GM23338 (cell line): ENCODE results near the gene SUN5. TPM values are rescaled to one million over a fixed set of nuclear protein-coding genes. Genes with fewer than 3 reads are reported as not detected.

Experiments
- ATAC-seq: fragments of 200-7000 bp; cut with Tn5 transposase; 3 replicates; pipeline ENCODE4 v1.9.1; 2020
- DNase-seq: peaks from one replicate; pipeline ENCODE4 v3.0.0-alpha.2; 2015; ENCODE audit warnings: low spot score
- H2AFZ ChIP-seq: fragments of 200-600 bp; sonication (generic); 2 replicates; pipeline ENCODE4 v1.8.0; 2016; ENCODE audit warnings: antibody characterized with exemption, mild to moderate bottlenecking, moderate library complexity
- H3F3A ChIP-seq: fragments of 200-600 bp; sonication (generic); replicated peaks from 2 replicates; pipeline ENCODE4 v1.8.0; 2017; ENCODE audit warnings: antibody characterized with exemption, mixed run types, low read depth
- H3K27ac ChIP-seq: fragments of 200-600 bp; sonication (generic); 2 replicates; pipeline ENCODE4 v1.6.1; 2016; ENCODE audit warnings: low read depth
- H3K27me3 ChIP-seq: fragments of 200-600 bp; sonication (generic); 2 replicates; pipeline ENCODE4 v1.8.0; 2016; ENCODE audit warnings: mild to moderate bottlenecking, mixed run types, moderate library complexity; ENCODE audit not compliant: insufficient read depth
- H3K36me3 ChIP-seq: fragments of 200-600 bp; sonication (generic); 2 replicates; pipeline ENCODE4 v1.8.0; 2016; ENCODE audit warnings: mild to moderate bottlenecking; ENCODE audit not compliant: insufficient read depth
- H3K4me1 ChIP-seq: fragments of 200-600 bp; sonication (generic); 2 replicates; pipeline ENCODE4 v1.8.0; 2016; ENCODE audit warnings: mild to moderate bottlenecking, moderate library complexity; ENCODE audit not compliant: insufficient read depth
- H3K4me2 ChIP-seq: fragments of 200-600 bp; sonication (generic); 2 replicates; pipeline ENCODE4 v1.7.1; 2017; ENCODE audit warnings: mixed run types
- H3K4me3 ChIP-seq: fragments of 200-600 bp; sonication (generic); 2 replicates; pipeline ENCODE4 v1.6.1; 2016; ENCODE audit warnings: mixed run types
- H3K79me2 ChIP-seq: fragments of 200-600 bp; sonication (generic); replicated peaks from 2 replicates; pipeline ENCODE4 v1.8.0; 2017; ENCODE audit warnings: mild to moderate bottlenecking; ENCODE audit not compliant: insufficient read depth
- H3K9me2 ChIP-seq: fragments of 200-600 bp; sonication (generic); 2 replicates; pipeline ENCODE4 v1.8.0; 2017; ENCODE audit not compliant: insufficient read depth
- H4K20me1 ChIP-seq: fragments of 200-600 bp; sonication (generic); replicated peaks from 2 replicates; pipeline ENCODE4 v1.8.0; 2017; ENCODE audit warnings: mild to moderate bottlenecking; ENCODE audit not compliant: insufficient read depth
- H3K27ac Mint-ChIP-seq: 2 replicates; pipeline ENCODE4 v1.8.0; 2020; ENCODE audit warnings: inconsistent platforms, mild to moderate bottlenecking, moderate library complexity, mixed read lengths
- H3K27me3 Mint-ChIP-seq: 3 replicates; pipeline ENCODE4 v1.8.0; 2022; ENCODE audit warnings: low read depth, mild to moderate bottlenecking, moderate library complexity, mixed read lengths, inconsistent platforms; ENCODE audit not compliant: insufficient read depth, poor library complexity
- H3K36me3 Mint-ChIP-seq: 3 replicates; pipeline ENCODE4 v1.8.0; 2021; ENCODE audit warnings: low read depth, mild to moderate bottlenecking, inconsistent platforms, moderate library complexity, mixed read lengths
- H3K4me1 Mint-ChIP-seq: 3 replicates; pipeline ENCODE4 v1.8.0; 2020; ENCODE audit warnings: mild to moderate bottlenecking, inconsistent platforms, mixed read lengths
- H3K4me3 Mint-ChIP-seq: 3 replicates; pipeline ENCODE4 v1.8.0; 2021; ENCODE audit warnings: moderate library complexity, mild to moderate bottlenecking, inconsistent platforms, mixed read lengths
- H3K9me3 Mint-ChIP-seq: 3 replicates; pipeline ENCODE4 v1.8.0; 2020; ENCODE audit warnings: moderate library complexity, mild to moderate bottlenecking, inconsistent platforms, mixed read lengths
- CREB1 ChIP-seq: fragments of 250-450 bp; sonication (Bioruptor Pico); IDR thresholded peaks from 2 replicates; pipeline ENCODE4 v1.5.0; 2020; ENCODE audit warnings: low read depth, mild to moderate bottlenecking, moderate library complexity
- CTCF ChIP-seq, 2 experiments: fragments of 200-600 bp in 1 of 2; sonication (generic) in 1 of 2; conservative IDR thresholded peaks; 2 replicates each; pipeline versions ENCODE4 v1.5.1 to v1.6.1; 2016 to 2017; ENCODE audit warnings: antibody characterized with exemption in 2 of 2, low read depth in 2 of 2, mild to moderate bottlenecking in 2 of 2, moderate library complexity in 1 of 2
- ETS1 ChIP-seq: IDR thresholded peaks from 2 replicates; pipeline ENCODE4 v1.6.1; 2016; ENCODE audit warnings: antibody characterized with exemption
- EZH2 ChIP-seq: fragments of 200-600 bp; sonication (generic); IDR thresholded peaks from one replicate; pipeline ENCODE4 v1.8.0; 2017; ENCODE audit warnings: antibody characterized with exemption, mild to moderate bottlenecking, low read depth; ENCODE audit not compliant: unreplicated experiment
- EZH2phosphoT487 ChIP-seq: fragments of 200-600 bp; sonication (generic); IDR thresholded peaks from one replicate; pipeline ENCODE4 v1.8.1; 2018; ENCODE audit warnings: antibody characterized with exemption; ENCODE audit not compliant: unreplicated experiment
- JUNB ChIP-seq: IDR thresholded peaks from one replicate; pipeline ENCODE4 v1.6.1; 2016; ENCODE audit warnings: antibody characterized with exemption; ENCODE audit not compliant: unreplicated experiment
- NANOG ChIP-seq: IDR thresholded peaks from 2 replicates; pipeline ENCODE4 v1.6.1; 2016; ENCODE audit warnings: antibody characterized with exemption, borderline replicate concordance
- POLR2AphosphoS5 ChIP-seq: IDR thresholded peaks from 2 replicates; pipeline ENCODE4 v1.6.1; 2016; ENCODE audit warnings: antibody characterized with exemption, low read depth
- REST ChIP-seq: IDR thresholded peaks from one replicate; pipeline ENCODE4 v1.6.1; 2018; ENCODE audit warnings: antibody characterized with exemption; ENCODE audit not compliant: unreplicated experiment
- STAT1 ChIP-seq: IDR thresholded peaks from one replicate; pipeline ENCODE4 v1.6.1; 2016; ENCODE audit warnings: antibody characterized with exemption; ENCODE audit not compliant: unreplicated experiment
- ZNF114 ChIP-seq: fragments of 250-450 bp; sonication (Bioruptor Pico); IDR thresholded peaks from 2 replicates; pipeline ENCODE4 v1.5.0; 2020; ENCODE audit warnings: mild to moderate bottlenecking, moderate library complexity
- ZNF331 ChIP-seq: fragments of 250-450 bp; sonication (Bioruptor Pico); IDR thresholded peaks from 2 replicates; pipeline ENCODE4 v1.5.0; 2020; ENCODE audit warnings: low read depth, mild to moderate bottlenecking, moderate library complexity
- ZNF462 ChIP-seq: fragments of 250-450 bp; sonication (Bioruptor Pico); IDR thresholded peaks from 2 replicates; pipeline ENCODE4 v1.5.0; 2020; ENCODE audit warnings: mild to moderate bottlenecking, moderate library complexity
- polyA plus RNA-seq: library from polyadenylated mRNA; unstranded; fragments of >200 nt; fragmentation: Nextera tagmentation; extraction: Ambion mirVana; gene quantifications from 2 replicates; pipeline ENCODE4 v1.2.1, GENCODE V29; 2016
- total RNA-seq: library from RNA; depleted of rRNA; stranded (reverse); fragments of >200 nt; shearing (Covaris generic); gene quantifications from 2 replicates; pipeline ENCODE4 v1.2.3, GENCODE V29; 2014

SUN5 gene
- total and polyA plus RNA-seq, 2 experiments from 2014 or later: not detected

GRCh38 chr20:33025318-33025876 lies 21.2 kb upstream of the SUN5 start:
- no peaks in the 10 kb centered on the region for H3K9me3 Mint-ChIP-seq
- no peak overlapping the region for H3K4me3 Mint-ChIP-seq
- no peak for TF ChIP-seq JUNB
- TF ChIP-seq ZNF331 (CRISPR knock-in tag): no peak
- no peak for TF ChIP-seq ETS1
- TF ChIP-seq STAT1: no peak
- TF ChIP-seq CREB1 (CRISPR knock-in tag): no peak
- TF ChIP-seq NANOG: no peak
- TF ChIP-seq CTCF (conservative IDR thresholded peaks at IDR 0.05; ENCODE audit: low read depth in 2 of 2): no peak
- TF ChIP-seq EZH2: no peak
- TF ChIP-seq ZNF114 (CRISPR knock-in tag): no peak
- no peak for TF ChIP-seq ZNF462 (CRISPR knock-in tag)
- no peak for TF ChIP-seq EZH2phosphoT487
- TF ChIP-seq REST: no peak
- no peak for TF ChIP-seq POLR2AphosphoS5
- H3K27ac Mint-ChIP-seq: no peak overlapping the region
- Histone ChIP-seq H3F3A (no peaks in the 10 kb centered on the region), H3K4me1 (no peaks in the 10 kb centered on the region), H3K27ac (no peak overlapping the region), H4K20me1 (no peaks in the 10 kb centered on the region), H3K36me3 (no peaks in the 10 kb centered on the region), H3K9me2 (0 out of 2 replicates have a peak, but pooled peaks cover 6% of the 10 kb centered on the region), H3K4me3 (no peak overlapping the region), H2AFZ (no peak overlapping the region), H3K79me2 (no peaks in the 10 kb centered on the region), H3K27me3 (no peaks in the 10 kb centered on the region), H3K4me2 (no peak overlapping the region)
- ATAC-seq (no peak), DNase-seq (no peak)
- no peaks in the 10 kb centered on the region for H3K36me3 Mint-ChIP-seq
- H3K27me3 Mint-ChIP-seq: peaks cover 4% of the 10 kb centered on the region
- no peaks in the 10 kb centered on the region for H3K4me1 Mint-ChIP-seq
